Measurements from ENCODE around the gene SLC35E1.
"Not testable (repeated sequence)": the region's sequence is repeated elsewhere in the genome, so short reads cannot be mapped to it uniquely, and the experiment has no call there.

SLC35E1 gene

GRCh38 chr19:16581145-16581970, 9.1 kb upstream of the SLC35E1 start:
- DNase-seq = no peak

- DNase-seq = no peak
Measured at GRCh38 chr19:16579381-16579780, 7.2 kb upstream of the SLC35E1 start.

DNA sequence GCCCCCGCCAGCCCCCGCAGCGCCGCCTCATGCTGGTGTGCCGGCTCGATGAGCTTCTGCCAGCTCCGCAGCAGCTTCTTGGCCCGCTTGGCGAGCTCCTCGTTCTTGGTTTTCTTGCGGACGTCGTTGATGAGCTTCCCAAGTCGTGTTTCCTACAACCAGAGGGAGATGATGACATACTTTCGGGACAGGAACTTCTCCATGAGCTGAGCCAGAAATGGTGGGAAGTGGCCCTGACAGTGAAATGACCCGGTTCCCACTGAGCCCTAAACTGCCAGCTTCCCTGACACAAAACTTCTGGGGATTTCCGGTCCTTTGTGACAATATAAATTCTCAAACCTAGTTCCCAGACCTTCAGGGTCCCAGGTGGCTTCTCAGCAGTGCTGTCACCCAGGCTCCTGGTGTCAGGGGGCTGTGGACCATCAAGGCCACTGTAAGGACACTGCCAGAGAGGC, 5.3 kb upstream of the SLC35E1 start:
- DNase-seq = no peak

- no peak for DNase-seq
Measured at GRCh38 chr19:16576690-16577530, 4.7 kb upstream of the SLC35E1 start.

DNA sequence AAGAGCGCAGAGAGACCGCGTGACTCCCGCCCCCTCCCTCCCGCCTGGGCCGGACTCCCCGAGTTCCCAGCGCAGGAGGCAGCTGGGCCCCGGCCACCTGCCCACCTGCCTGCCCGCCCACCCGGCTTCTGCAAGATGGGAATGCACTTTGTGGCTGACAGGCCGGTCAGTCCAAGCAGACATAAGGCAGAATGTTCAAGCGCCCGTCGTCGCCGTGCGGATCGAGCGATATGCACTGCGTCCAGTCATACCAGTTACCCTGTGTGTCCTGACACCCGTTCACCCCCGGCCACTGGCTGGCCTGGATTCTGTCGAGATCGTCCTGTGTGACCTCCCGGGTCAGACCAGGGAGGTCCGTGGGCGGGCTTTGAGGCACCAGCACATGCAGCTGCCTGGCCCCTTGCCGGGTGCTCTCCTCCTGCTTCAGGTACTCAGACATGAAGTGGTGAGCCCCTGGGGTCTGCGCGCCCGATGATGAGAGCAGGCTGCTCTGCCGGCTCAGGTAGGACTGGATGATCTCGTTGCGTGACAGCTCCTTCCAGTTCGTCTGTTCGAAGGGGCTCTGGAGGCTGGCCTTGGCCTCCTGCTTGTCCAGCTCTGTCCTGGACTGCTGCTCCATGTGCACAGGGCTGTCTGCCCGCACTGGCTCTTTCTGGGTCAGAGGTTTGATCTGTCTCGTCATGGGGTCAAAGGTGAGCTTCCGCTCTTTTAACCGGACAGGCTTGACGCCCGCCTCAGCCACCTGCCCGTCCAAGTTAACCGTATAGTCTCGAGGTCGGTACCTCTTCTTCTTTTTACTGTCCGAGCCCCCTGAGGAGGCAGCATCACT, 3.9 kb upstream of the SLC35E1 start:
- no peak for DNase-seq

GRCh38 chr19:16575282-16575681, 3.1 kb upstream of the SLC35E1 start:
- no peak for DNase-seq

DNA sequence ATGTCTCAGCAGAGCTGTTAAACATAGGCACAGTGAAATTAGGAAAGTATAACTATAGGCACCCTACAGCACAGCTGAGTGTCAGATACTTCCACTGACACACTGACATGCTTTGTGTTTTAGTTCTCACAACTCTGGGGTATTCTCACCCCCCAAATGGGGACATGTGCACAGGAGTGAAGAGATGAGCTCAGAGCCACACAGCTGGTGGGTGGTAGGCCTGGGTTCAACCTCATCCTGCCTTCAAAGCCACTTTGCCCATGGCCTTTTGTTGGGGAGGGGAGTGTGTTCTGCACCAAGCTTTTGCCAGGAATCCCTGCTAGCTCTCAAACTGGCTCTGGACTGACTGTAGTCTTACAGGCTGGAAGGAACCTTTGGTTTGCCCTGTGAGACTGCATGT, 1.7 kb upstream of the SLC35E1 start:
- no peak for DNase-seq

DNA sequence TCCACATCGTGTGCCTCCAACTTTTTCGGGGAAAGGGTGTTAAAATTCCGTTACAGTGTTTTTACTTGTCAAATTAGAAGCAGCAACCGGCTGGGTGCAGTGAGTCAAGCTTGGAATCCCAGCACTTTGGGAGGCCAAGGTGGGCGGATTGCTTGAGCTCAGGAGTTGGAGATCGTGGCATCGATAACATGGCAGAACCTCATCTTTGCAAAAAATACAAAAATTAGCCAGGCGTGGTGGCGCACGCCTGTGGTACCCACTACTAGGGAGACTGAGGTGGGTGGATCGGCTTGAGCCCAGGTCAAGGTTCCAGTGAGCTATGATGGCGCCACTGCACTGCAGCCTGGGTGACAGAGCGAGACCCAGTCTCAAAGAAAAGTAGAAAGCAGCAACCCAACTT, 1.1 kb upstream of the SLC35E1 start:
- no peak for DNase-seq

DNA sequence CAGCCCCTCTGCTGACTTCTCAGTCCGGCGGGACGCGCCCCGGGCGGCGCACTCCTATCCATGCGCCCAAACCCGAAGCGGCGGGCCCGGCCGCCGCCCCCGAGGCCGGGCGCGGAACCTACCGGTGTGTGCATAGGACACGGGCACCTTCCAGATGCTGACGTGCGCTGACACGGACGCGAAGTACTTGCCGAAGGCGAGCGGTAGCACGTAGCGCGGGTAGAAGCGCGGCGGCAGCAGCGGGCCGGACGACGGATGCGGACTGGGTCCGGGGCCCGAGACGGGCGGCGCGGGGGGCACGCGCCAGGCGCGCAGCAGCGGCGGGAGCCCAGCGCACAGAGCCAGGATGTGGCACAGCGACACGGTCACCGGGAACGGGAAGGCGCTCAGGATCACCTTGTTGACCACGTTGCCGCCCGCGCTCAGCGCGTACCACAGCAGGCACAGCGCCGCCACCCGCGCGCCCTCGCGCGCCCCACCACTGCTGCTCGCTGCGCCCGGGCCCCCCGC, 338 bp downstream of the SLC35E1 start:
- DNase-seq = peak; percentile 41

DNA sequence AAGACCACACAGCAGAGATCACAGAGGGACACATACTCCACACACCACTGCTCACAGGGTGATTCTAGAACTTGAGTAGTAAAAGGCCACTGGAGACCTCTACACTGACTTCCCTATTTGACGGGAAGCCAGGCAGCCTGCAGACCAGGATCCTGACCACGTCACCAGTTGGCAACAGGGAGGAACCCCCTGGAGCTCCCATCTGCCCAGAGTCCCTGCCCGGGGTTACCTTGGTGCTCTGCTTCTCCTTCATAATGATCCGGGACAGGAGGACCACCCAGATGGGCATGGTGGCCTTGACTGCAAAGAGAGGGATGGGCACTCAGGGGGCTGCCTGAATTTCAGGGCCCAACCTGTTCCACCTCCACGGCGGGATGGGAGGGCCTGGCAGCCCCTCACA, 932 bp downstream of the SLC35E1 start:
- DNase-seq = no peak

DNA sequence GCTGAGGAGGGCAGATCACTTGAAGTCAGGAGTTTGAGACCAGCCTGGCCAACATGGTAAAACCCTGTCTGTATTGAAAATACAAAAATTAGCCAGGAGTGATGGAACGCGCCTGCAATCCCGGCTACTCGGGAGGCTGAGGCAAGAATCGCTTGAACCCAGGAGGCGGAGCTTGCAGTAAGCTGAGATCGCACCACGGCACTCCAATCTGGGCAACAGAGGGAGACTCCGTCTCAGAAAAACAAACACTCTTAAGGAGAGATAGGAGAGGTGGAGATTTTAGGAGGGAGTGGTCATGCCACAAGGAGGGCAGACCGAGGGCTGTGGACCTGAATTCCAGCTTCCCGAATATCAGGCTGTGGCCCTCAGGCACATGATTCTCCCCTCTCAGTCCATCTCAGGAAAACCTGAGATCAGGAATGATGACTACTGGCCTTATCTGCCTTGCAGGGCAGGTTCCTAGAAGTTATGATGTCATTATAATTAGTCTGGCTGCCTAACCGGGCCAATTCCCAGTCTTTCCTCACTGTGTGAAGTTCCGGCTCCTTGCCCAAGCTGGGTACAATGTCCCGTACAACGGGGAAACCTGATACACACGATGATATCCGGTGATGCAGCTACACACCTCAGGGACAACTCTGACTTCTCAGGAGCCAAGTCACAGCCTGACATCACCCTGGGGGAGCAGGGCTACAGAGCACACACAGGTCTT, 2.5 kb downstream of the SLC35E1 start:
- no peak for DNase-seq

GRCh38 chr19:16566702-16567101, 5.5 kb downstream of the SLC35E1 start:
- DNase-seq = no peak

DNA sequence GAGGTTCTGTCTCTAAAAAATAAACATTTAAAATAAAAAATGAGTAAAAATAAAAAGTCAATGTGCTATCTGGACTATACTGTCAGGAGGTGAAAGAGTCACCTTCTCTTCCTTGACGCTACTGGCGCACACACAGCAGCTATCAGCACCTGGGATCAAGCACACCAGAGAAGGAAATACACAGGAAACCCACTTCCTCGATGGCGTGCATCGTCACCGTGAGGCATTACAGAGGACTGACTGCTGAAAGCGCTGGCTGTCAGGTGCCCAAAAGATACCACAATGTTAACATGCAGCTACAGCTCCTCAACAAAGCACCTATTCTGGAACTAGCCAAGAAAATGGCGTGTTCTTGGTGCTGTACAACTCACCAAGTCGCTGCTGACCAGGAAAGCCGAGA, 6.1 kb downstream of the SLC35E1 start:
- DNase-seq = peak; percentile 65

GRCh38 chr19:16564842-16565241, 7.4 kb downstream of the SLC35E1 start:
- no peak for DNase-seq

DNA sequence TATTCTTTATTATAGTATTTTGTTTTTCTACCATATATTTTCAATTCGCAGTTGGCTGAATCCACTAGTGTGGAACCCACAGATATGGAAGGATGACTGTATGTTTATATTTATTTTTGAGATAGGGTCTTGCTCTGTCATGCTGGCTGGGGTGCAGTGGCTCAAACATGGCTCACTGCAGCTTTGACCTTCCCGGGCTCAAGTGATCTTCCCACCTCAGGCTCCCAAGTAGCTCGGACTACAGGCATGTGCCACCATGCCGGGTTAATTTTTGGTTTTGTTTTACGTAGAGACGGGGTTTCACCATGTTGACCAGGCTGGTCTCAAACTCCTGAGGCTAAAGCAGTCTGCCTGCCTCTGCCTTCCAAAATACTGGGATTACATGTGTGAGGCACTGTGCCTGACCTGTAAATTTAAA, 9.6 kb downstream of the SLC35E1 start:
- DNase-seq = no peak

DNA sequence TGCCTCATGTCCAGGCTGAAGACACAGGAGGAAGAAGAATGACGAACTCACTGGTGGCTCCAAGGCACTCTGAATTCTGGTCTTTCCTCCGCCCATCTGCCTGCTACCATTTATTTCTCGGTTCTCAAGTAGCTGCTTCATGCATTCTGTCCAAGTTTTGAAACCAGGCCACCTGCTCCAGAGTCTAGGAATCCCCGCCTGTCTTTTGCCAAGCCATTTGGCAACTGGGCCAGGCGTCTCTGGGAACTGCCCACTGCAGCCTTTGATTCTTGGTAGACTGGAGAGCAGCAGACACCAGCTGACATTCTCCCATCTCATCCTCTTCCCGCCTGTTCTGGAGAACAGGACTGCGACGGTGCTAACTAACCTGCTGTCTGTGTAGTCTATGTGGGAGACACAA, 10.8 kb downstream of the SLC35E1 start:
- DNase-seq = no peak

DNA sequence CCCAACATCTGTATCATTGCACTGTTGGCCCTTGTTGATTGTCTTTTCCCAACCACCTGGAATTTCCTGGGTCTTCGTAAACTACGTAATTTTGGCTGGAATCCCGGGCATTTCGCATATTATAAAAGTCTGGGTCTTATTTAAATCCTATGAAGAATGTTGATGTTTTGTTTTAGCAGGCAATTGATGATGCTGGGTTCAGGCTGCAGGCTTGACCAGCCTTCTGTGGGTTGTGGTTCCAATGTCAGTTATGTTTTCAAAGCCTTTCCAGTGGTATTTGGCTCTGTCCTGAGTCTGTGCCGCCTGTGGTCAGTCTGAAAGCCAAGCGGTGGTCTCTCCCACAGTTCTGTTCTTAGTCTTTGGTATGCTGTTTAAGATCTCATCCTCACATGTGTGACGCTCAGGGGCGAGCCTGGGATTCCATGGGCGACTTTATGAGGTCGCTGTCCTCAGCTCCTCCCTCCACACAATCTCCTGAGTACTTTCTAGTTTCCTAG, 12.4 kb downstream of the SLC35E1 start:
- no peak for DNase-seq

- DNase-seq = no peak
Measured at GRCh38 chr19:16554776-16555175, 17.4 kb downstream of the SLC35E1 start.

DNA sequence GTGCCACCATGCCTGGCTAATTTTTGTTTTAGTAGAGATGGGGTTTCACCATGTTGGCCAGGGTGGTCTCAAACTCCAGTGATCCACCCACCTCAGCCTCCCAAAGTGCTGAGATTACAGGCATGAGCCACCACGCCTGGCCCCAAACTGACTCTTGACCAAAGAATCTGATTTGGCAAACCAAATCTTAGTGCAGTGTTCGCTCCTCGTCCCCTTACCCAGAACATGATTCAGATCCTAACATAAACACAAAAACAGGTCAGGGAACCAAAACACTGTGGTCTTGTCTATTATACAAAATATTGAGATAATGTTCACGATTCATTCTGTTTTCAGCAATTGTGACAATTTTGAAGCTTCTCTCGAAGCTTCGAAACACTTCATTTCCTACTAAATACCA, 20.3 kb downstream of the SLC35E1 start:
- DNase-seq = not testable (repeated sequence)

- DNase-seq = no peak
Measured at GRCh38 chr19:16548956-16549355, 23.3 kb downstream of the SLC35E1 start.

- DNase-seq = no peak
Measured at GRCh38 chr19:16544473-16545231, 27.6 kb downstream of the SLC35E1 start.
